GM12801 (cell line): ENCODE data around the gene SLC6A12.

Experiments used
- TF ChIP-seq, protein P1 (sequence below): IDR thresholded peaks from one replicate; pipeline ENCODE4 v1.5.1; 2011; ENCODE audit warnings: control low read depth; ENCODE audit not compliant: insufficient read length; ENCODE audit errors: extremely low read depth

The SLC6A12 gene

DNA sequence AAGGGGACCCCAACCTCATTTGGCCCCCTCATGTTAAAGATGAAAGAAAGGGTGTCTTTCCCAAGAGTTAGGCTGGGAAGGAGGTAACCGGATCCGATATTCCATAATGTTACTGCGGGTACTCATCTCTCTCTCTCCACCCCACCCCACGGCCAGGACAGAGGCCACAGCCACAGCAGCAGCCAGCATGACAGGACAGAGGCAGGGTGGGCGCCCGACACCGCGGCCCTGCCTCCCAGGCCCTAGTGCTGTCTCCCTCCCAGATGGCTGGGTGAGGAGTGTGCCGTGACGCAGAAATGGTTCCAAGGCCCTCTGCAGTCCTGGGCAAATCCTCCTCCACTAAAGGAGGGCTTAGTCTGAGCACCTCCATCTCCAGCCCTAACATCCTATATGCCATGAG lies 6.2 kb downstream of the SLC6A12 start:
- TF ChIP-seq, protein P1, sequence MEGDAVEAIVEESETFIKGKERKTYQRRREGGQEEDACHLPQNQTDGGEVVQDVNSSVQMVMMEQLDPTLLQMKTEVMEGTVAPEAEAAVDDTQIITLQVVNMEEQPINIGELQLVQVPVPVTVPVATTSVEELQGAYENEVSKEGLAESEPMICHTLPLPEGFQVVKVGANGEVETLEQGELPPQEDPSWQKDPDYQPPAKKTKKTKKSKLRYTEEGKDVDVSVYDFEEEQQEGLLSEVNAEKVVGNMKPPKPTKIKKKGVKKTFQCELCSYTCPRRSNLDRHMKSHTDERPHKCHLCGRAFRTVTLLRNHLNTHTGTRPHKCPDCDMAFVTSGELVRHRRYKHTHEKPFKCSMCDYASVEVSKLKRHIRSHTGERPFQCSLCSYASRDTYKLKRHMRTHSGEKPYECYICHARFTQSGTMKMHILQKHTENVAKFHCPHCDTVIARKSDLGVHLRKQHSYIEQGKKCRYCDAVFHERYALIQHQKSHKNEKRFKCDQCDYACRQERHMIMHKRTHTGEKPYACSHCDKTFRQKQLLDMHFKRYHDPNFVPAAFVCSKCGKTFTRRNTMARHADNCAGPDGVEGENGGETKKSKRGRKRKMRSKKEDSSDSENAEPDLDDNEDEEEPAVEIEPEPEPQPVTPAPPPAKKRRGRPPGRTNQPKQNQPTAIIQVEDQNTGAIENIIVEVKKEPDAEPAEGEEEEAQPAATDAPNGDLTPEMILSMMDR: no peak

DNA sequence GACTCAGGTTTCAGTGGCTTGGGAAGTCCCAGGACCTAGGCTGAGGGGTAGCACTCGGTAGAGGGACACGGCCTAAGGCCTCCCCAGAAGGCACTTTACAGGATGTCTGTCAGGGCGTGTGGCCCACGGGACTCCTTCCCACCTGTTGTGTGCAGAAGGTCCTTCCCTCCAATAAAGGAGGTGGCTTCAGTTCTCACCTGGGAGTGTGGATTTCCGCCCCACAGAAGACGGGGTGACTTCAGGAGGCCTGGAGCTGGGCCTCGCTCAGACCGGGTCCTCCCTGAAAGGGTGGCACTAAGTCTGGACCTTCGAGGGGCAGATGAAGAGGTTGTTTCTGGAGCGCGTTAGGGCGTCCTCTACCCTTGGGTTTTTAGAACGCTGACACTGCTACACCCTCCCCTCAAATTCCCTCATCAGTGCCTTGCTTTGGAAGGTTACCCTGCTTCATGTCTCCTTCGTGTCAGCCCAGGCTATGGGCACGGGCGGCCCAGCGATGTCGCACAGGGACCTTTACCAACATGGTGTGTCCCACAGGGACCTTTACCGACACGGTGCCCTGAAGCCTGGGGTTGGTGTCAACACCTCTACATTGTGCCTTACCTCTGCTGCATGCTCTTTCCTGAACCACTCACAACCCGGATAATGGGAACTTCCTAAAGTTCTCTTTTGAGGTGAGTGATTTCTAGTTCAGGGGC lies 7.1 kb downstream of the SLC6A12 start:
- TF ChIP-seq, protein P1: no peak

DNA sequence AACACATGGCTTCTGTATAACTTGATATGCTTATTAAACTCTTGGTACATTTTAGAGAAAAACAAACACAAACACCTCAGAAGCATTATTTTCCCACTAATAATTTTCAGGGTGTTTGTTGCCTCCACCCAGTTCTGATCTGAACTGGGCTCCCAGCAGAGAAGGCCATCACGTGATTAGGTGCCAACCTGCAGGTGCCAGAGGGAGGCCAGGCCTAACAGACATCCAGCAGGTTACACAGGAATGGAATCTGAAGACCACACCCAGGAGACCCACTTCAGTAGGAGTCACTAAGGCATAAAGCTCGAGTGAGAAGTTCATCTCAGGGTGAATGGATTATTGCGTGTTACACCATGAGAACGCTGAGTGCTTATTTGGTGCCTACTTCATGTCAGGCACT lies 8.9 kb downstream of the SLC6A12 start:
- TF ChIP-seq, protein P1: no peak

DNA sequence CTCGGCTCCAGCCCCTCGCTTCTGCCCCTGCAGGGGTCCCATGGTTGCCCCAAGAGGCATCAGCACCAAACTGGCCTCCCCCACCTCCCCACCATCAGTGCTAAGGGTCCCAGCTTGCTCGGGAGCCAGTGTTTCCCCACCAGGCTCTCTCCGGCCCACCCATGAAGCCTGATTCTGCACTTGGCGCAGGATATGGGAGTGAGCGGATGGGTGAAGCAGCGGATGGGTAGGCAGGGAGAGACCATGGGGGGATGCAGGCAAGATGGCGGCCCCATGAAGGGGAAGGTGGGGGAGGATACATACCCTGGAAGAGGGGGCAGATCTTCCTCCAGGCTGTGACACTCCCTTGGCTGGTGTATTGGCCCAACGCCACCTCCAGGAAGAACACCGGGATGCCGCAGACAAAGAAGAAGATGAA lies 9.7 kb downstream of the SLC6A12 start:
- TF ChIP-seq, protein P1: no peak

DNA sequence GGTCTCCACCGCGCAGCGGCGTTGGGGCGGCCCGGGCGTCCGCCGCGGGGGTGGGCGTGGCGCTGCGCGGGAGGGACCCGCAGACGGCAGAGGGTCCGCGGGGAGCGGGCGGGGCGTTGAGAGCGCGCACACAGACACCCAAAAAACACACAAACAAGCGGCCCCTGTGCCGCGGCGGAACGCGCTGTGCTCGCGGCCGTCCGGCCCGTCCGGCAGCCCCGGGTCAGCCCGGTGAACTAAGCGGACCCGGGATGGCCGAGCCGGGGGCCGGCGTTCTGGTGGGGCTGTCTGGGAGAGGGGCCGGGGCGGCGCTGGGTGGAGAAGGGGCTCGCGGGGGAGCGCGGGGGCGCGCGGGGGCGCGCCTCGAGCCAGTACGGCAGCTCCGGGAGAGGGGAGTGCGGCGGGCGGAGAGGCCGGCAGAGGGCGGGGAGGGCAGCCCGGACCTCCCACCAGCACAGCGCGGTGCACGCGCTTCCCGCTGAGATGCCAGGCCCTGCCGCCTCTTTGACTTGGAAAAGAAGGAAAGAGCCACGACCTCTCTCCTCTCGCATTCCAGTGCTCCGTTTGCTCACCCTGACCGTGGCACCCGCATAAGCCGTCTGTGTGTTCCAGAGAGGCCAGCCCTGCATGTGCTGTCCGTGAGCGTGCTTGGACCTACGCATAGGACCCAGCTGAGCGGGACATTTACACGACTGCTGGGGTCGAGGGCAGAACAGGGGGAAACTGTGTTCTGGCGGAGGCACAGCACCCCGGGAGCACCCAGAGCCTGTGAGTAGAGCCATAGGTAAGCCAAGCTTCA lies 10.3 kb downstream of the SLC6A12 start:
- TF ChIP-seq, protein P1: no peak

DNA sequence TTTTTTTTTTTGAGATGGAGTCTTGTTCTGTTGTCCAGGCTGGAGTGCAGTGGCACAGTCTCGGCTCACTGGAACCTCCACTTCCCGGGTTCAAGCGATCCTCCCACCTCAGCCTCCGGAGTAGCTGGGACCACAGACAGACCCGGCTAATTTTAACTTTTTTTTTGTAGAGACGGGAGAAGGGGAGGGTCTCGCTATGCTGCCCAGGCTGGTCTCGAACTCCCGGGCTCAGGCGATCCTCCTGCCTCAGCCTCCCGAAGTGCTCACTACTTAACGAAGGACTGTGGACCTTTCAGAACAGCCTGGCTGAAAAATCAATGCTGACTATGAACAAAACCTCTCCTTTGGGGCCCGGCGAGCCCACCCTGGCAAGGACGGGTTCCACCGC lies 10.9 kb downstream of the SLC6A12 start:
- TF ChIP-seq, protein P1: no peak

DNA sequence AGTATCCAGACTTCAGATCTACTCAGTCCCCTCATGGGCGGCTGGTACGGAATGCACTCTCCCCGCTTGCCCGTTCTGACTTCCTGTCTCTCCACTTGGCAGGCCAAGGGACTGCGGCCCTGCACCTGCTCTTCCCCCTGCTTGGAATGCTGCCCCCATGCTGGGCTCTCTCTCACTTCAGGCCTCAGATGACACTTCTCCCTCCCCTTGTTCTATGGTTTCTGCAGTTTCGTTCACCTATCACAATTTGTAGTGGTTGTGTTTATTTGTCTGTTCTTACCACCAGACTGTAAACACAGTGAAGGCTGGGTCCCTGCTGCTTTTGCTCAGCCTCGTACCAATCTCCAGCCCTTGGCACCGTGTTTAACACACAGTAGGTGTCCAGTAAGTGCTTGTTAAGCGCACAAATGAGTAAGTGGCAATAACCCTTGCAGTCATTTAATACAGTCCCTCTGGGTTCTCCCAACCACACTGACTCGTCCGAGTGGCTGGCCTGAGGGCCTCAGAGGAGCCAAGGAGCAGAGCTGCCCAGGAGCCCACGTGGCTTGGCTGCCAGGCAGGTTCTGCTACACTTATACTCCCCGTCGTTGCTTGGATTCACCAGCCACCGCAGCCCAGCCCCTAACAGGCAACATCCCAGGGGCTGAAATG lies 11.8 kb downstream of the SLC6A12 start:
- TF ChIP-seq, protein P1: no peak
